Mesenteric fat pad (tissue), 1 donor: ENCODE measurements around the gene ELOVL6. TPM values are rescaled to one million over a fixed set of nuclear protein-coding genes. Genes with fewer than 3 reads are reported as not detected.

Experiments
- DNase-seq: peaks from one replicate; pipeline ENCODE4 v3.0.0-alpha.2; 2020; ENCODE audit warnings: low spot score
- total RNA-seq: library from RNA; stranded (reverse); fragmentation: NEBNext Ultra II Directional; extraction: Animal tissue kit (Norgen Biotek cat#: 25700); gene quantifications from one replicate; pipeline ENCODE4 v1.2.1, GENCODE V29; 2021
- donor health status: DM: yes; HTN: yes; CAD: no.

The ELOVL6 gene
- total RNA-seq, 1 donor from 2014 or later: 6.9 TPM

DNA sequence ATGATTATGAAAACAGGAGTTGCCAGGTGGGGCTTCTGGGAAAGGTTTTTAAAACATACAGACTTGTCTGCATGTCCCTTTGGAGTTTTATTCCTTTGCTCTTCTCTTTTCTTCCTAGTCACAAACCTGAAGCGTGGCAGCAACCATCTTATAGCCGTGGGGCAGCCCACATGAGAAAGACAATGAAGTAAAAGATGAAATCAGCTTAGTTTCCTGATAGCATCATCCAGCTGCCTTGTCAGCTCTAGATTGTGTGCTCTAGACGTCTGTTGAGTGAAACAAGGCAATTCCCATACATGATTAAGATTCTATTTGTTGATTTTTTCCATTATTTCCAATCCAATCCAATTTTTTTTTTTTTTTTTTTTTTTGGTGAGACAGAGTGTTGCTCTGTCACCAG is 68.9 kb downstream of the ELOVL6 start:
- DNase-seq: no peak

GRCh38 chr4:110128472-110128919 is 69.9 kb downstream of the ELOVL6 start:
- DNase-seq: no peak

GRCh38 chr4:110128029-110128428 is 70.4 kb downstream of the ELOVL6 start:
- DNase-seq: no peak

GRCh38 chr4:110124711-110125110 is 73.7 kb downstream of the ELOVL6 start:
- DNase-seq: no peak

DNA sequence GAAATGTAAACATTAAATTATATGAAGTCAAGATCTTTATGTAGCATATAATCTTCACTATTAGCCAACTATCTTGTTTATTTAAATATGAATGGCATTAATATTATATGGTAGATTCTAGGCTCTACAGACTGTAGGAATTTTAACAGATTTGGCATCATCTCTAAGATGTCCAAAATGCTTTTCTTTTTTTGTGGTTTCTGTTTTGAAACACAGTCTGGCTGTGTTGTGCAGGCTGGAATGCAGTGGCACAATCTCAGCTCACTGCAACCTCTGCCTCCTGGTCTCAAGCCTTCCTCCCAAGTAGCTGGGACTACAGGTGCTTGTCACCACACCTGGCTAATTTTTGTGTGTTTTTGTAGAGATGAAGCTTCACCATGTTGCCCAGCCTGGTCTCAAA is 76.2 kb downstream of the ELOVL6 start:
- no peak for DNase-seq

- no peak for DNase-seq
These were observed 77.9 kb downstream of the ELOVL6 start for GRCh38 chr4:110120506-110120905.

DNA sequence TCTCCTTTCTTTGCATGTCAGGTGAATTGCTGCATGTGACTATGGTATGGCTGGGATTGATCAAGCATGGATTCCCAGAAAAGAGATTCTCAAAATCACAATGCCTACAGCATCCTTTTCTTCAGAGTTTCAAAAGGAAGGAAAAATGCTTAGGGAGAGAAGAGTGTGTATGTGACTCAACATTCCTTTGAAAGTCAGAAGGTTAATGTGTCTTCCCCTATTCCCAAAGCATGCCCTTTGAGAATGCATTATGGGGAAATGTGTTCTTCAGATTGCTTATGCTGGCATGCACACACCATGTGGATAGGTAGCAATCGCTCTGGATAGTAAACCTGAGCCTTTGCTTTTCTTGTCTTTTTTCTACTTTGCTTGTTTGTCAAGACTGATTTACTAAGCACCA is 78.5 kb downstream of the ELOVL6 start:
- DNase-seq: no peak

GRCh38 chr4:110119337-110119736 is 79.1 kb downstream of the ELOVL6 start:
- no peak for DNase-seq

DNA sequence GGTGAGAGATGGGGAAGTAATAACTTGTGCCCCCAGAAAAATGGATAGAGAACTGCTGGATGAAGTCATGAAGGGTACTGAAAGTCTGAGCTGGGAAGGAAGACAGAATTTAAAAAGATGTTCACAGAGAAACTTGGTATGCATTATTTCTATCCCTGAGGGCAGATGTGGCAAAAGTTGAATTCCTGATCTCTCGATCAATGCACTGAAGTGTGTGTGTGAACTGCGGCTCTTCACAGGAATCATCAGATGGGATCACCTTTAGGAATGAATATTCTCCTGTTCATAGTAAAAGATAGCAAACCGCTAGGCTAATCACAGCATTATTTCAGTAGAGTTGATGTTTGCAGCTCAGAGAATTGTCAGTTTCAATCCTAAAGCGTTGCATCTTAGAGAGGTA is 86.4 kb downstream of the ELOVL6 start:
- no peak for DNase-seq

- DNase-seq: no peak
These were observed 89.0 kb downstream of the ELOVL6 start for GRCh38 chr4:110109455-110109854.

DNA sequence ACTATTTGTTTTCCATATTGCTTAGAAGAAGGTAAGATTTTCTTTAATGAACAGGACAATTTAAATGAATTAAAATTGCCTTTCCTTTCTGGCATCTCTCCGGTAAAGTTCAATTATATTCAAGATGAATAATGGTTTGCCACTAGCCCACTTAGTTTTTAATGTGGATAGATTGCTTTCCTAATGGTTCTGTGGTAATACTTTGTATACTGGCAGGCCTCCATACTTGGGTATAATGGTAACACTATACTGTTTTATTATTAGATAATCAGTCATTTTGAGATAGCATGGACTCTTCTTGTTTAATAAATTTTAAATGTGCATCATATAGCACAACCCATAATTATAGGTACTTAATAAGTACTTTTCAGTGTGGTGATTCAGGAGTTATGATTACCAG is 89.5 kb downstream of the ELOVL6 start:
- DNase-seq: no peak

DNA sequence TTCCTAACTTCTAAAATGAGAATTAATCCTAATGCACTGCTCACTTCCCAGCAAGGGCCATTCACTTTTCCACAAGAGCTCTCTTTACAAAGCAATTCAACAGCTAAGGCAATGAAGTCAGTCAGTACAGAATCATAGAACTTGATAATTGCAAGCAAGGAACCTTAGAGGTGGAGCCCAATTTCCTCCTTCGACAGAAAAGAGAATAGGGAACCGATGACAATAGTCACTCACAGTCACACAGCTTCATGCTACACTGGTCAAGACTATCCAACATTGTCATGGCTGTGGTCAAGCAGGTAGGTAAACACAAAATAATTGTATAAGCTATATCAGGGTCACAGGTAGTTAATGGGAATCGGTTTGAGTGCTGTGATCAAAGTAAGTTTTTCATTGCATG is 90.0 kb downstream of the ELOVL6 start:
- DNase-seq: no peak

- DNase-seq: no peak
These were observed 90.5 kb downstream of the ELOVL6 start for GRCh38 chr4:110107866-110108265.

DNA sequence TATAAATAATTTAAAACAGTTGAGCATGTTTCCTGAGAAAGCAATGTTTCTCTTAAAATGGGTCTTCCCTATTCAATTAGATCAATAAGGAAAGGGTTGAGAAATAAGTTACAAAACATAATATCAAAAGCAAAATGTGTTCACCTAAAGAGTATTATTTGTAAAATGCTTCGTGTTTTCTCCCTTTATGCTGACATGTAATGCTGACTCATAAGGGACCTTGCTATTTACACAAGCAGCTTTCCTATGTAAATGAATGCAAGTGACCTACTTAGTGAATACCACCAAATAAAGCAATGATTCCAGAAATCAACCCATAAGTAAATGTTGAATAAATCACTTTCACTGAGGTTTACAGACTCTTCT is 91.5 kb downstream of the ELOVL6 start:
- no peak for DNase-seq

DNA sequence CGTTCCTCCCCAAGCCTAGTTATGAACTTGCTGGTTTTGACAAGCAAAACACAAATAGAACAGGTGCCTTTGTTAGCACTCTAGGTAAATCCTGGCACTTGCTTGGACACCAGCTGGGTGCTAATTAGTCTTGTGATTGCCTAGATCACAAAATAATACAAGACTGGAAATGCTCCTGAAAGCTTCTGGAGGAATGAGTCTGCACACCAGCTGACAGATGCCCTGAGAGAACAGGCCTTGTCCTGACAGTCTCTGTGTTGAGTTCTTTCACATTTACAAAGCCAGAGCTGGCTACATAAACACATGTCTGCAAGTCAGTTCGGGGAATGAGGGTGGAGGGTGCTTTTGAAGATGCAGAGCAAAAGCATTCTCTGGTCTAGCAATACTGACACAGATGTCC is 93.8 kb downstream of the ELOVL6 start:
- DNase-seq: no peak

- DNase-seq: no peak
These were observed 98.8 kb downstream of the ELOVL6 start for GRCh38 chr4:110099638-110100037.

GRCh38 chr4:110096405-110096804 is 102.0 kb downstream of the ELOVL6 start:
- no peak for DNase-seq

GRCh38 chr4:110092646-110093045 is 105.8 kb downstream of the ELOVL6 start:
- no peak for DNase-seq

DNA sequence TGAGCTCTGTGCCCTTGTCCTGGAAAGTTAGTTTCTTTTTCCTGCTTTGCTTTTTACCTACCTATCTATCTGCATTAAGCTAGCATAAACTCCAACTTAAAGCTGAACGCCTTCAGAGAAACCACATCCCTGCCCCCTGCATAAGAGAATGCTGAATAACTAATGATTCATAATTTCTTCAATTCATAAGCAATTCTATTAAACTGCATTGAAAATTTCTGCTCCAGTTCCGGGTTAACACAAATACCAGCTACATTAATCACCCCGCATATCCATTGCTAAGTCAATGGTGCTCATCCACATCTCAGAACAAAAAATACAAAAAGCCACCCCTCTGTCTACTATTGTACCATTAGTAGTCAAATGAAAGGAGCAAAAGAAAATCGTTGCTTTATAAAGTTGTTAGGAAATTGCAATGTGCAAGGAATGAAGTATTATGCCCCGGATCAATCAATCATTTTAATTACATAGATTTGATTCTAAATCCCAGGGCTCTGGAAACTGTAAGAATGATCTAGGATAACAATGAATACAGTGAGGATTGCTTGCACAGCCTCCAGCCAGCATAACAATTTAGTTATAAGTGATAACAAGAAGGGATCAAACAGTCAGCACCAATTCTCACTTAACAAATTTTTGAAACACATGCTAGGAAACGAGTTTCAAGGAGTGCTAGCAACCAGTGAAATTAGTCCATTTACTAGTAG is 106.8 kb downstream of the ELOVL6 start:
- DNase-seq: no peak

DNA sequence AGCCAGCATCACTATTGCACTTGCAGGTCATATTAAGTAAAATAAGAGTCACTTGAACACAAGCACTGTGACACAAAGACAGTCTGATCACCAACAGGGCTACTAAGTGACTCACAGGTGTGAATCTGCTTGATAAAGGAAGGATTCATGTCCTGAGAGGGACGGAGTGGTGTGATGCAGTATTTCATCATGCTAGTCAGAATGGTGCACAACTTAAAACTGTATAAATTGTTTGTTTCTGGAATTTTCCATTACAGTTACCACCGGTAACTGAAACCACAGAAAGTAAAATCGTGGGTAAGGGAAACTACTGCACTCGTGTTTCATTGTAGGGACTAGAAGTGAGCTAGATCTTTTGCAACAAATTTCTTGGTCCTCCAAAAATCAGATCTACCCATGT is 109.7 kb downstream of the ELOVL6 start:
- no peak for DNase-seq

DNA sequence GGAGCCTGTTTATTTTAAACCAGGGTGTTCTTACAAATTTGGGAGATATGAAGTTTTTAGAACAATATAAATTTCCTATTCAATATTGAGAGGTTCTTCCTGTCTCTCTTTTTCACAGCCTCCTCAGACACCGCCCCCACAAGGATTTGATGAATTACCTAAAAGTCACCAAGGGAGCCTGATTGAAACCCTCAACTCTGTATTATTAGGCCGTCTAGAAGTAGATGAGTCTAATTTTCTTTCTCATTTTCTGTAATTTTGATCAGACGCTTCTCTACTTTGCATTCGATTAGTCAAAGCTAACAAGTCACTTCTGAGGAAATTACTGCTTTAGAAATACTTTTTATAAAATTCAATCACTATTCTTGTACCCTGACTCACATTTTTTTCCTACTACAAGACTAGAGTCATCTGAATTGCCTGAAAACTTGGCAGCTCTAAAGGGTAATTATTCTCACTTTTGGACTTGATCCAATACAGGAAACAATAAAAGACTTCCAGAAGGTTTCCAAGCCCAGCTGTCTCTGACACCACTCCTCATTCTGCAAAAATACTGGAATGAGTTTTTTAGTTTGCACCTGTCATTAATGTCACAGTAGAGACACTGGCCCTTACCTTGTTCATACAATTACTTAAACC is 111.2 kb downstream of the ELOVL6 start:
- DNase-seq: no peak

DNA sequence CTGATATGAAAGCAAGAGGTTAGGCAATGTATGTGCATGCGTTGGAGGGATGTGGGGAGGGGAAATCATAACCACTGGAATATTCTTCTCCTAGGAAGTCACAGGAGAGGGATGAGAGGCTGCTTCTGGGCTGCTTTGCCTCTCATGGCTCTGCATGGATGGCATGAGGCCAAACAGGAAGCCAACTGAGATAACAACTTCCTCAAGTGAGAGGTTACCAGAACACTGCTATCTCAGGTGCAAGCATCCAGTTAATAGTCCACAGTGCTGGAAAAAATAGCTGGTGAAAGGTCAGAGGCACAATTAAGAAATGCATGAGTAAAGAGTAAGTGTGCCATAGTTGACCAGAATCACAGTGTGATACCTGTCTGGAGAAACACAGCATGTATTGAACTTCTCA is 113.3 kb downstream of the ELOVL6 start:
- no peak for DNase-seq

DNA sequence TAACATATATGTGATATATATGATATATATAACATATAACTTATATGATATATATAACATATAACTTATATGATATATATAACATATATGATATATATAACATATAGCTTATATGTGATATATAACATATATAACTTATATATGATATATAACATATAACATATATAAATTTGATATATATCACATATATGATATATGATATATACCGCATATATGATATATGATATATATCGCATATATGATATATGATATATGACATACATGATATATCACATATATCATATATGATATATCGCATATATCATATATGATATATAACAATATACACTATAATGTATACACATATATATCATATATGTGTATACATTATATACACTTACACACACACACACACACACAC is 114.3 kb downstream of the ELOVL6 start:
- DNase-seq: no peak
